ENCODE results near the gene ADRA1B. TPM values are rescaled to one million over a fixed set of nuclear protein-coding genes. Genes with fewer than 3 reads are reported as not detected.

The ADRA1B gene
- not detected in 2 replicates for total RNA-seq

GRCh38 chr5:159915904-159916840, at the start of gene ADRA1B:
TSS of gene ADRA1B (plus strand) at chr5:159916482. CDS start at chr5:159916906, 424 bp downstream.
- Mint-ChIP-seq H3K4me3 (peak within 1 kb of the TSS; percentile 60), H3K4me1 (peaks cover 5% of the 10 kb centered on the region), H3K36me3 (ENCODE audit: low read depth) (no peaks in the 10 kb centered on the region), H3K27me3 (peaks cover 48% of the 10 kb centered on the region), H3K9me3 (no peaks in the 10 kb centered on the region), H3K27ac (no peak within 1 kb of the TSS)
- peak; percentile 75 for DNase-seq
- intact Hi-C loops (cut with micrococcal nuclease) = loop anchor here (5.0 to 10.0 kb wide), 3 partner anchors 144 to 631 kb away; no protein-coding TSS in a partner anchor

GRCh38 chr5:159873680-159874079, 42.6 kb upstream of the ADRA1B start:
- intact Hi-C loops (cut with micrococcal nuclease) = loop anchor here (10.0 kb wide), 1 partner anchor 1391 kb away; no protein-coding TSS in a partner anchor
- DNase-seq = no peak
- Mint-ChIP-seq H3K27ac (no peak overlapping the region), H3K36me3 (ENCODE audit: low read depth) (no peaks in the 10 kb centered on the region), H3K9me3 (no peaks in the 10 kb centered on the region), H3K27me3 (peaks cover 12% of the 10 kb centered on the region), H3K4me1 (no peaks in the 10 kb centered on the region), H3K4me3 (no peak overlapping the region)

GRCh38 chr5:159874263-159874662, 42.0 kb upstream of the ADRA1B start:
- Mint-ChIP-seq H3K9me3 (no peaks in the 10 kb centered on the region), H3K27me3 (peaks cover 10% of the 10 kb centered on the region), H3K27ac (no peak overlapping the region), H3K4me1 (no peaks in the 10 kb centered on the region), H3K4me3 (no peak overlapping the region), H3K36me3 (ENCODE audit: low read depth) (no peaks in the 10 kb centered on the region)
- DNase-seq = no peak
- intact Hi-C loops (cut with micrococcal nuclease) = loop anchor here (10.0 kb wide), 1 partner anchor 1391 kb away; no protein-coding TSS in a partner anchor

GRCh38 chr5:159877016-159877415, 39.3 kb upstream of the ADRA1B start:
- no peak for DNase-seq
- no peaks in the 10 kb centered on the region for H3K4me1 Mint-ChIP-seq
- no peaks in the 10 kb centered on the region for H3K9me3 Mint-ChIP-seq
- H3K36me3 Mint-ChIP-seq (ENCODE audit: low read depth) = no peaks in the 10 kb centered on the region
- H3K27me3 Mint-ChIP-seq = peaks cover 10% of the 10 kb centered on the region
- no peak overlapping the region for H3K4me3 Mint-ChIP-seq
- no peak overlapping the region for H3K27ac Mint-ChIP-seq
- intact Hi-C loops (cut with micrococcal nuclease) = loop anchor here (10.0 kb wide), 1 partner anchor 1388 kb away; no protein-coding TSS in a partner anchor

- Mint-ChIP-seq H3K4me1 (no peaks in the 10 kb centered on the region), H3K36me3 (ENCODE audit: low read depth) (no peaks in the 10 kb centered on the region), H3K4me3 (no peak overlapping the region), H3K27ac (no peak overlapping the region), H3K9me3 (no peaks in the 10 kb centered on the region), H3K27me3 (peaks cover 10% of the 10 kb centered on the region)
- intact Hi-C loops (cut with micrococcal nuclease) = loop anchor here (10.0 kb wide), 1 partner anchor 1387 kb away; no protein-coding TSS in a partner anchor
- no peak for DNase-seq
Measured at GRCh38 chr5:159877894-159878448, 38.3 kb upstream of the ADRA1B start.

GRCh38 chr5:159878988-159879471, 37.3 kb upstream of the ADRA1B start:
- Mint-ChIP-seq H3K36me3 (ENCODE audit: low read depth) (no peaks in the 10 kb centered on the region), H3K27ac (no peak overlapping the region), H3K4me3 (no peak overlapping the region), H3K4me1 (no peaks in the 10 kb centered on the region), H3K9me3 (no peaks in the 10 kb centered on the region), H3K27me3 (peaks cover 12% of the 10 kb centered on the region)
- intact Hi-C loops (cut with micrococcal nuclease) = loop anchor here (10.0 kb wide), 1 partner anchor 1386 kb away; no protein-coding TSS in a partner anchor
- DNase-seq = no peak

GRCh38 chr5:159880676-159881075, 35.6 kb upstream of the ADRA1B start:
- Mint-ChIP-seq H3K27me3 (peaks cover 9% of the 10 kb centered on the region), H3K9me3 (no peaks in the 10 kb centered on the region), H3K36me3 (ENCODE audit: low read depth) (no peaks in the 10 kb centered on the region), H3K27ac (no peak overlapping the region), H3K4me3 (no peak overlapping the region), H3K4me1 (no peaks in the 10 kb centered on the region)
- DNase-seq = no peak
- intact Hi-C loops (cut with micrococcal nuclease) = no loop called here

GRCh38 chr5:159881967-159882366, 34.3 kb upstream of the ADRA1B start:
- H3K4me3 Mint-ChIP-seq = no peak overlapping the region
- DNase-seq = no peak
- H3K27me3 Mint-ChIP-seq = peaks cover 9% of the 10 kb centered on the region
- no peaks in the 10 kb centered on the region for H3K4me1 Mint-ChIP-seq
- intact Hi-C loops (cut with micrococcal nuclease) = no loop called here
- no peaks in the 10 kb centered on the region for H3K36me3 Mint-ChIP-seq (ENCODE audit: low read depth)
- no peak overlapping the region for H3K27ac Mint-ChIP-seq
- no peaks in the 10 kb centered on the region for H3K9me3 Mint-ChIP-seq

GRCh38 chr5:159883522-159883950, 32.7 kb upstream of the ADRA1B start:
- Mint-ChIP-seq H3K4me1 (no peaks in the 10 kb centered on the region), H3K27ac (no peak overlapping the region), H3K36me3 (ENCODE audit: low read depth) (no peaks in the 10 kb centered on the region), H3K27me3 (peaks cover 9% of the 10 kb centered on the region), H3K4me3 (no peak overlapping the region), H3K9me3 (no peaks in the 10 kb centered on the region)
- intact Hi-C loops (cut with micrococcal nuclease) = no loop called here
- DNase-seq = no peak

- Mint-ChIP-seq H3K27me3 (peaks cover 7% of the 10 kb centered on the region), H3K36me3 (ENCODE audit: low read depth) (no peaks in the 10 kb centered on the region), H3K9me3 (no peaks in the 10 kb centered on the region), H3K4me1 (no peaks in the 10 kb centered on the region), H3K4me3 (no peak overlapping the region), H3K27ac (no peak overlapping the region)
- no peak for DNase-seq
- intact Hi-C loops (cut with micrococcal nuclease) = no loop called here
Measured at GRCh38 chr5:159884917-159885620, 31.2 kb upstream of the ADRA1B start.

- Mint-ChIP-seq H3K9me3 (no peaks in the 10 kb centered on the region), H3K27me3 (peaks cover 3% of the 10 kb centered on the region), H3K27ac (no peak overlapping the region), H3K4me3 (no peak overlapping the region), H3K4me1 (no peaks in the 10 kb centered on the region), H3K36me3 (ENCODE audit: low read depth) (no peaks in the 10 kb centered on the region)
- intact Hi-C loops (cut with micrococcal nuclease) = no loop called here
- DNase-seq = no peak
Measured at GRCh38 chr5:159886296-159886695, 30.0 kb upstream of the ADRA1B start.

- Mint-ChIP-seq H3K27ac (no peak overlapping the region), H3K4me1 (no peaks in the 10 kb centered on the region), H3K4me3 (no peak overlapping the region), H3K9me3 (no peaks in the 10 kb centered on the region), H3K36me3 (ENCODE audit: low read depth) (no peaks in the 10 kb centered on the region), H3K27me3 (peaks cover 3% of the 10 kb centered on the region)
- no peak for DNase-seq
- intact Hi-C loops (cut with micrococcal nuclease) = no loop called here
Measured at GRCh38 chr5:159887050-159887449, 29.2 kb upstream of the ADRA1B start.

- H3K4me1 Mint-ChIP-seq = no peaks in the 10 kb centered on the region
Measured at GRCh38 chr5:159888860-159889259, 27.4 kb upstream of the ADRA1B start.

More at GRCh38 chr5:159888860-159889259, 27.4 kb upstream of the ADRA1B start:
- no peak for DNase-seq
- H3K27ac Mint-ChIP-seq = no peak overlapping the region
- H3K27me3 Mint-ChIP-seq = no peaks in the 10 kb centered on the region
- no peaks in the 10 kb centered on the region for H3K9me3 Mint-ChIP-seq
- H3K4me3 Mint-ChIP-seq = no peak overlapping the region
- intact Hi-C loops (cut with micrococcal nuclease) = no loop called here
- H3K36me3 Mint-ChIP-seq (ENCODE audit: low read depth) = no peaks in the 10 kb centered on the region
